H1 (cell line): ENCODE data around the gene LDAH. TPM values are rescaled to one million over a fixed set of nuclear protein-coding genes. Genes with fewer than 3 reads are reported as not detected.

ENCODE experiments used
- CTCF ChIA-PET: fragments of 300-600 bp; sonication (Branson Sonifier 250); formaldehyde crosslinking; loops from one replicate; lab custom pipeline; 2021; ENCODE audit not compliant: partially characterized antibody; lab: Charles Lee
- POLR2A ChIA-PET: fragments of 300-600 bp; sonication (Branson Sonifier 250); formaldehyde crosslinking; loops from one replicate; lab custom pipeline; 2021; ENCODE audit warnings: inconsistent platforms; ENCODE audit not compliant: partially characterized antibody; lab: Charles Lee
- DNase-seq, 2 experiments: peaks; one replicate each; pipeline versions ENCODE4 v3.0.0 to v3.0.0-alpha.2; 2010 to 2022; ENCODE audit warnings: low spot score in 2 of 2, low read depth in 1 of 2, mixed read lengths in 1 of 2
- FAIRE-seq: peaks from 2 replicates; lab custom pipeline; 2011; peaks lifted over from hg19 to GRCh38; lab: Jason Lieb, UNC
- H2AFZ ChIP-seq: 2 replicates; pipeline ENCODE4 v1.8.1; 2012; ENCODE audit warnings: low read length, inconsistent platforms
- H2AK5ac ChIP-seq: 2 replicates; pipeline ENCODE4 v1.6.1; 2013; ENCODE audit warnings: low read depth, low read length
- H2BK120ac ChIP-seq: replicated peaks from 2 replicates; pipeline ENCODE3; 2013; ENCODE audit warnings: low read depth, low read length, inconsistent platforms
- H2BK12ac ChIP-seq: 2 replicates; pipeline ENCODE4 v1.6.1; 2013; ENCODE audit warnings: low read depth, low read length
- H2BK15ac ChIP-seq: 2 replicates; pipeline ENCODE4 v1.6.1; 2013; ENCODE audit warnings: low read length
- H2BK20ac ChIP-seq: 2 replicates; pipeline ENCODE4 v1.6.1; 2013; ENCODE audit warnings: low read length
- H2BK5ac ChIP-seq: 2 replicates; pipeline ENCODE4 v1.6.1; 2013; ENCODE audit warnings: low read depth, low read length
- H3K14ac ChIP-seq: 2 replicates; pipeline ENCODE4 v1.6.1; 2013; ENCODE audit warnings: inconsistent platforms; ENCODE audit not compliant: insufficient read length
- H3K18ac ChIP-seq: 2 replicates; pipeline ENCODE4 v1.6.1; 2013; ENCODE audit warnings: low read length; ENCODE audit errors: extremely low read depth
- H3K23ac ChIP-seq: 2 replicates; pipeline ENCODE4 v1.6.1; 2013; ENCODE audit warnings: inconsistent platforms; ENCODE audit not compliant: insufficient read length
- H3K23me2 ChIP-seq: 2 replicates; pipeline ENCODE4 v1.6.1; 2013; ENCODE audit warnings: low read depth, low read length
- H3K27ac ChIP-seq: 2 replicates; pipeline ENCODE4 v1.6.1; 2011; ENCODE audit warnings: low read depth, low read length, inconsistent platforms
- H3K27me3 ChIP-seq, 4 experiments: replicated peaks in 1 of 4; 1 replicate in 1 of 4; 2 replicates in 3 of 4; pipeline versions ENCODE4 v1.6.1 to v1.8.1; 2011 to 2013; ENCODE audit warnings: low read length in 3 of 4, mild to moderate bottlenecking in 3 of 4, inconsistent platforms in 2 of 4, mixed read lengths in 2 of 4, moderate library complexity in 1 of 4; ENCODE audit not compliant: control insufficient read depth in 3 of 4, insufficient read depth in 3 of 4; ENCODE audit errors: extremely low read depth in 1 of 4
- H3K36me3 ChIP-seq, 4 experiments: 2 replicates each; pipeline versions ENCODE4 v1.6.1 to v1.8.1; 2011 to 2013; ENCODE audit warnings: mild to moderate bottlenecking in 4 of 4, low read length in 3 of 4, moderate library complexity in 2 of 4, control low read depth in 1 of 4, inconsistent platforms in 1 of 4; ENCODE audit not compliant: insufficient read depth in 4 of 4, control insufficient read depth in 2 of 4
- H3K4ac ChIP-seq: replicated peaks from 2 replicates; pipeline ENCODE3; 2013; ENCODE audit warnings: low read length, low read depth, mixed read lengths, inconsistent platforms; ENCODE audit not compliant: insufficient read length
- H3K4me1 ChIP-seq, 4 experiments: replicated peaks in 1 of 4; 1 replicate in 1 of 4; 2 replicates in 3 of 4; pipeline versions ENCODE4 v1.6.1 to v1.8.1; 2011 to 2013; ENCODE audit warnings: low read length in 3 of 4, inconsistent platforms in 2 of 4, mixed read lengths in 1 of 4; ENCODE audit not compliant: insufficient read depth in 4 of 4, control insufficient read depth in 3 of 4
- H3K4me2 ChIP-seq, 2 experiments: 2 replicates each; pipeline versions ENCODE4 v1.6.1 to v1.8.1; 2011 to 2013; ENCODE audit warnings: low read depth in 2 of 2, low read length in 2 of 2, control low read depth in 1 of 2, inconsistent platforms in 1 of 2, mild to moderate bottlenecking in 1 of 2; ENCODE audit not compliant: insufficient read depth in 1 of 2
- H3K4me3 ChIP-seq, 4 experiments: fragments of 200-600, 300-600 bp in 1 of 4; sonication (generic), shearing (Covaris generic), sonication (Bioruptor Twin) in 1 of 4; 2 replicates each; pipeline versions ENCODE4 v1.5.1 to v1.8.1; 2011 to 2016; ENCODE audit warnings: low read length in 4 of 4, low read depth in 3 of 4, control low read depth in 2 of 4, inconsistent platforms in 2 of 4, mild to moderate bottlenecking in 2 of 4, mixed read lengths in 1 of 4, moderate library complexity in 1 of 4; ENCODE audit not compliant: insufficient read depth in 2 of 4; ENCODE audit errors: extremely low read depth in 1 of 4
- H3K56ac ChIP-seq: replicated peaks from 2 replicates; pipeline ENCODE3; 2013; ENCODE audit warnings: low read depth, mild to moderate bottlenecking, mixed read lengths, low read length, inconsistent platforms; ENCODE audit not compliant: insufficient read length
- H3K79me1 ChIP-seq: 2 replicates; pipeline ENCODE4 v1.6.1; 2013; ENCODE audit warnings: low read depth, low read length, control low read depth
- H3K79me2 ChIP-seq, 2 experiments: 2 replicates each; pipeline versions ENCODE4 v1.6.1 to v1.8.1; 2012 to 2013; ENCODE audit warnings: low read length in 2 of 2, mild to moderate bottlenecking in 2 of 2, inconsistent platforms in 1 of 2; ENCODE audit not compliant: insufficient read depth in 2 of 2, control insufficient read depth in 1 of 2
- H3K9ac ChIP-seq, 4 experiments: replicated peaks in 1 of 4; 1 replicate in 1 of 4; 2 replicates in 3 of 4; pipeline versions ENCODE4 v1.6.1 to v1.8.1; 2011 to 2013; ENCODE audit warnings: low read depth in 3 of 4, low read length in 3 of 4, control low read depth in 2 of 4, mild to moderate bottlenecking in 2 of 4, moderate library complexity in 2 of 4, inconsistent platforms in 1 of 4; ENCODE audit errors: extremely low read depth in 1 of 4
- H3K9me3 ChIP-seq, 2 experiments: 2 replicates each; pipeline versions ENCODE4 v1.6.1 to v1.8.1; 2012 to 2013; ENCODE audit warnings: mild to moderate bottlenecking in 2 of 2, moderate library complexity in 2 of 2, control low read depth in 1 of 2, inconsistent platforms in 1 of 2, low read depth in 1 of 2, low read length in 1 of 2, mixed read lengths in 1 of 2; ENCODE audit not compliant: insufficient read depth in 2 of 2
- H4K20me1 ChIP-seq, 2 experiments: replicated peaks in 1 of 2; 2 replicates each; pipeline versions ENCODE3 to v1.8.1; 2011 to 2013; ENCODE audit warnings: inconsistent platforms in 2 of 2, low read length in 2 of 2, mild to moderate bottlenecking in 1 of 2; ENCODE audit not compliant: insufficient read depth in 2 of 2, control insufficient read depth in 1 of 2
- H4K5ac ChIP-seq: 2 replicates; pipeline ENCODE4 v1.6.1; 2013; ENCODE audit warnings: low read length, low read depth, mixed read lengths, inconsistent platforms; ENCODE audit not compliant: insufficient read length
- H4K8ac ChIP-seq: 2 replicates; pipeline ENCODE4 v1.8.0; 2013; ENCODE audit warnings: mild to moderate bottlenecking, moderate library complexity, low read length, inconsistent platforms; ENCODE audit not compliant: insufficient read depth; ENCODE audit errors: extremely low read depth
- H4K91ac ChIP-seq: replicated peaks from 2 replicates; pipeline ENCODE3; 2013; ENCODE audit warnings: low read length, mixed read lengths, inconsistent platforms; ENCODE audit not compliant: insufficient read length
- ATF2 ChIP-seq: IDR thresholded peaks from 2 replicates; pipeline ENCODE4 v1.6.1; 2012; ENCODE audit warnings: low read length, inconsistent platforms
- BRCA1 ChIP-seq: IDR thresholded peaks from 2 replicates; pipeline ENCODE4 v1.6.1; 2012; ENCODE audit warnings: low read depth, low read length, improper control_type of control experiment
- EP300 ChIP-seq, 2 experiments: IDR thresholded peaks; 1 replicate in 1 of 2; 2 replicates in 1 of 2; pipeline ENCODE4 v1.6.1; 2011 to 2012; ENCODE audit warnings: low read depth in 2 of 2, low read length in 2 of 2, mild to moderate bottlenecking in 2 of 2, borderline replicate concordance in 1 of 2, inconsistent platforms in 1 of 2, moderate library complexity in 1 of 2
- HDAC6 ChIP-seq: IDR thresholded peaks from one replicate; pipeline ENCODE4 v1.7.1; 2012; ENCODE audit warnings: low read depth, mild to moderate bottlenecking, inconsistent platforms, low read length, moderate library complexity
- KDM5A ChIP-seq: fragments of 200-600 bp; IDR thresholded peaks from 2 replicates; pipeline ENCODE4 v1.7.1; 2012; ENCODE audit warnings: mild to moderate bottlenecking, low read length, inconsistent platforms, mixed read lengths
- RBBP5 ChIP-seq: IDR thresholded peaks from 2 replicates; pipeline ENCODE4 v1.7.1; 2012; ENCODE audit warnings: low read depth, mild to moderate bottlenecking, inconsistent platforms, low read length, moderate library complexity, borderline replicate concordance
- RFX5 ChIP-seq: IDR thresholded peaks from 2 replicates; pipeline ENCODE4 v1.6.1; 2011; ENCODE audit warnings: low read depth, low read length, improper control_type of control experiment, borderline replicate concordance
- SIX5 ChIP-seq: IDR thresholded peaks from 2 replicates; pipeline ENCODE4 v1.6.1; 2011; ENCODE audit warnings: mild to moderate bottlenecking, low read depth, low read length
- SP1 ChIP-seq: IDR thresholded peaks from 2 replicates; pipeline ENCODE4 v1.6.1; 2011; ENCODE audit warnings: low read depth, low read length
- SP4 ChIP-seq: IDR thresholded peaks from 2 replicates; pipeline ENCODE4 v1.6.1; 2012; ENCODE audit warnings: low read length, inconsistent platforms
- TBP ChIP-seq: IDR thresholded peaks from 2 replicates; pipeline ENCODE4 v1.6.1; 2011; ENCODE audit warnings: low read depth, low read length, improper control_type of control experiment
- YY1 ChIP-seq: IDR thresholded peaks from 2 replicates; pipeline ENCODE4 v1.6.1; 2011; ENCODE audit warnings: low read depth, mild to moderate bottlenecking, low read length
- WGBS, 2 experiments: shearing (Covaris generic) in 1 of 2; methylation state at CpG; one replicate each; pipeline versions ENCODE4 v1.1.6 to v1.1.7; 2013 to 2015; ENCODE audit warnings: low lambda C conversion rate in 2 of 2, mixed read lengths in 2 of 2, inconsistent platforms in 1 of 2, low coverage in 1 of 2, missing lambda C conversion rate in 1 of 2; ENCODE audit not compliant: insufficient replicate concordance in 2 of 2, insufficient coverage in 1 of 2, insufficient read length in 1 of 2; ENCODE audit errors: extremely low coverage in 1 of 2, missing lambda C conversion rate in 1 of 2; 5-methylcytosine and 5-hydroxymethylcytosine counted together
- polyA plus RNA-seq, 7 experiments: library from polyadenylated mRNA; depleted of rRNA in 3 of 7; stranded (reverse) in 5 of 7; unstranded in 2 of 7; fragments of >200 nt in 5 of 7; fragments of 200-250 nt in 2 of 7; gene quantifications; 1 replicate in 5 of 7; 2 replicates in 1 of 7; 4 replicates in 1 of 7; pipeline versions ENCODE4 v1.2.1 to v1.2.3, GENCODE V29; 2011 to 2013; ENCODE audit warnings: missing spikeins in 2 of 7, mixed read lengths in 2 of 7
- total RNA-seq: library from RNA; stranded (reverse); fragmentation: NEBNext Ultra II Directional; extraction: Animal tissue kit (Norgen Biotek cat#: 25700); gene quantifications from 2 replicates; pipeline ENCODE4 v1.2.1, GENCODE V29; 2021

LDAH gene
- total and polyA plus RNA-seq, 2 of the 8 experiments (the other 6 are each of a cell fraction or from before 2014, with no cell fraction given) = 10.9 to 26.3 TPM

- H3K23me2 ChIP-seq = no peaks in the 10 kb centered on the region
- H3K79me1 ChIP-seq = 0 out of 2 replicates have a peak, but pooled peaks cover 3% of the 10 kb centered on the region
- no peak overlapping the region for H3K14ac ChIP-seq
- H2BK12ac ChIP-seq = no peak overlapping the region
- FAIRE-seq (no peak), DNase-seq (no peak)
- no peak overlapping the region for H2BK5ac ChIP-seq
- no peak overlapping the region for H3K4me3 ChIP-seq
- no peak overlapping the region for H4K8ac ChIP-seq
- TF ChIP-seq YY1 (no peak), SIX5 (no peak), RFX5 (no peak), KDM5A (no peak), BRCA1 (no peak), HDAC6 (no peak), RBBP5 (no peak), EP300 (IDR thresholded peaks at IDR 0.05; ENCODE audit: borderline replicate concordance in 1 of 2, low read depth in 2 of 2, low read length in 2 of 2) (no peak), TBP (no peak), SP1 (no peak), ATF2 (no peak), SP4 (no peak)
- H3K56ac ChIP-seq = no peak overlapping the region
- no peak overlapping the region for H3K23ac ChIP-seq
- H2BK15ac ChIP-seq = no peak overlapping the region
- CTCF ChIA-PET = interaction anchor here (4.8 kb wide), 1 partner anchor 44 kb away, joined by 14 read pairs; no protein-coding TSS in a partner anchor
- POLR2A ChIA-PET = no interaction called here
- H2BK120ac ChIP-seq = no peak overlapping the region
- H3K27me3 ChIP-seq = no peaks in the 10 kb centered on the region
- no peak overlapping the region for H2BK20ac ChIP-seq
- no peak overlapping the region for H4K5ac ChIP-seq
- no peak overlapping the region for H2AK5ac ChIP-seq
- no peak overlapping the region for H3K9ac ChIP-seq
- H3K79me2 ChIP-seq = no peaks in the 10 kb centered on the region; a peak in 1 of 4 replicates
- H3K4me2 ChIP-seq = no peak overlapping the region
- peaks cover 0 to 3% (median 0%) of the 10 kb centered on the region in 4 experiments; a peak in 2 of 7 replicates for H3K4me1 ChIP-seq
- H3K18ac ChIP-seq = no peak overlapping the region
- no peak overlapping the region for H3K4ac ChIP-seq
- no peaks in the 10 kb centered on the region for H4K20me1 ChIP-seq
- no peak overlapping the region for H2AFZ ChIP-seq
- no peak overlapping the region for H3K27ac ChIP-seq
- H4K91ac ChIP-seq = no peak overlapping the region
- H3K36me3 ChIP-seq = no peaks in the 10 kb centered on the region
- 87% methylated on average over 1 of the region's 1 CpG; no CpG with 5 or more reads in 1 of the 2 experiments for WGBS, 2 experiments
- no peaks in the 10 kb centered on the region for H3K9me3 ChIP-seq
These were observed 118.0 kb downstream of the LDAH start for GRCh38 chr2:20704886-20705285.
